GM19395 (cell line): ENCODE results near the gene GPR152.

Experiments used
- ATAC-seq: cut with Tn5 transposase; IDR thresholded peaks from one replicate; pipeline ENCODE4 v1.9.1; 2021; ENCODE audit warnings: mild to moderate bottlenecking, moderate library complexity; ENCODE audit not compliant: unreplicated experiment

Gene GPR152

GRCh38 chr11:67441731-67442351, 10.7 kb downstream of the GPR152 start:
- ATAC-seq, result no peak

DNA sequence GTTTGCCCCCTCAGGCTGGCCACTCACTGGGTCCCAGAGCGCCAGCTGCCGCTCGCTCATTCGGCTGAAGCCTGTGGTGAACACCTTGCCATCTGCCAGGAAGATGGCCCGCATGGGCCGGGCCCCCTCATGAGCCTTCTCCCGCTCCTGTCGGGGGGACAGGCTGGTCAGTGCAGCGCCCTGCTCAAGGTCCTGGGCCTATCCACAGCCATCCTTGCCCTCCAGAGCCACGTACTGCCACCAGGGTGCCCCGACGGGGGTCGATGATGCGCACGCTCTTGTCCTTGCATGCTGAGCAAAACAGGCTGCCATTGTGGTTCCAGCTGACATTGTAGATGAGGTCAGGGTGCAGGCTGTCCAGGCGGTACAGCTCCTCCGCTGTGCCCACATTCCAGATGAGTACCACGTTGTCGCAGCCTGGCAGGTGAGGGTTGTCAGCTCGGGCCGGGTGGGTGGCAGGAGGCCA, 11.4 kb downstream of the GPR152 start:
- ATAC-seq, result no peak

DNA sequence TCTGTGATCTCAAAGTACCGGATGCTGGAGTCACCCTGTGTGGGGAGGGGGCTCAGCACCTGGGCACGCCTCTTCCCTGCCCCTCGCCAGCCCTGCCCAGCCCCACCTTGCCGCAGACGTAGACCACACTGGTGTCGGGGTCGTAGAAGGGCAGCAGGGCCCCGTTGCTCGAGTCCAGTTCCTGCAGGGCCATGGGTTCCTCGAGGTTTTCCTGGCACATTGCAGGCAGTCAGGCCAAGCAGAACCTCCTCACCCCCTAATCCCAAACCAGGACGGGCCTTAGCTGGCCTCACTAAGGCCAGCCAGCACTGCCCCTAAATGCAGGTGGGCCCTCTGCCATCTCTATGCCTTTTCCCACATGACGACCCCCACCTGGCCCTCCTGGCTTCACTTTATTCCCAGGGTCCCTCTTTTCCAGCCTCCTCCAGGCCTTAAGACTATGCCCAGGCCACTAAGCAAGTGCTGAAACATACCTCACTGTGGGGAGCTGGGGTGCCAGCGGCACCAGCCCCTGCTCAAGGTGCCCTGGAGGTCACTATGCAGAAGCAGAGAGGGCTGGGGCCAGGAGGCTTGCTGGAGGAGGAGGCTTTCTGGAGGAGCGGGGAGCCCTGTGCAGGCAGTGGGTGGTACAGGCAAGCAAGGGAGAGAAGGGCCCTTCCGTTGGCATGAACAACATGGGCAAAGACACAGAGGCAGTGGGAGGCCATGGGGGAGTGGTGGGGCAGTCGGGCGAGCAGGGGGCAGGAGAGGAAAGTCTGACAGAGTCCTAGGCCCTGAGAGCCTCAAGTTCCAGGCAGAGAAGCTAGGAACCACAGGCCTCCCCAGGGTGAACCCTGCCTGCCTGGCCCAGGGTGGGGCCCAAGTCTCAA, 12.1 kb downstream of the GPR152 start:
- ATAC-seq, result no peak

GRCh38 chr11:67439321-67440228, 13.0 kb downstream of the GPR152 start:
- ATAC-seq, result no peak

- ATAC-seq, result no peak
Observed at GRCh38 chr11:67438158-67438902, 14.2 kb downstream of the GPR152 start.

DNA sequence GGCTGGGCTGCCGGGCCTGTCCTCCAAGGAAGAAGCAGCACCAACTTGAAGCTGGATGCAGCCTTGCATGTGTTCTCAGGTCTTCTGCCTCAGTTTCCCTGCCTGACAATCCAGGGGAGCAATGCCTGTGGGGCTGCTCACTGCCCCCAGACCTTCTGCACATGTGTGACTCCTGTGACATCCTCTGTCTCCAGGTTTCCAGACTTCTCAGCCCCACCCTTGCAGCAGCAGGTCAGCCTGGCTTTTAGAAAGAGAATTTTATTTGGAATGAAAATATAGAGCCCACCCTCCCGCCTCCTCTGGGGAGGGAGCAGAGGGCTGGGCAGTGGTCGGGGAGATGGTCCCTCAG, 14.7 kb downstream of the GPR152 start:
- ATAC-seq, result no peak

- no peak for ATAC-seq
Observed at GRCh38 chr11:67437082-67437808, 15.3 kb downstream of the GPR152 start, which contains the start of gene PTPRCAP. Gene PTPRCAP, minus strand, starts transcription at chr11:67437682. Its CDS starts 63 bp downstream, at chr11:67437619.

GRCh38 chr11:67436459-67437081, 16.0 kb downstream of the GPR152 start:
- peak; percentile 45 for ATAC-seq

DNA sequence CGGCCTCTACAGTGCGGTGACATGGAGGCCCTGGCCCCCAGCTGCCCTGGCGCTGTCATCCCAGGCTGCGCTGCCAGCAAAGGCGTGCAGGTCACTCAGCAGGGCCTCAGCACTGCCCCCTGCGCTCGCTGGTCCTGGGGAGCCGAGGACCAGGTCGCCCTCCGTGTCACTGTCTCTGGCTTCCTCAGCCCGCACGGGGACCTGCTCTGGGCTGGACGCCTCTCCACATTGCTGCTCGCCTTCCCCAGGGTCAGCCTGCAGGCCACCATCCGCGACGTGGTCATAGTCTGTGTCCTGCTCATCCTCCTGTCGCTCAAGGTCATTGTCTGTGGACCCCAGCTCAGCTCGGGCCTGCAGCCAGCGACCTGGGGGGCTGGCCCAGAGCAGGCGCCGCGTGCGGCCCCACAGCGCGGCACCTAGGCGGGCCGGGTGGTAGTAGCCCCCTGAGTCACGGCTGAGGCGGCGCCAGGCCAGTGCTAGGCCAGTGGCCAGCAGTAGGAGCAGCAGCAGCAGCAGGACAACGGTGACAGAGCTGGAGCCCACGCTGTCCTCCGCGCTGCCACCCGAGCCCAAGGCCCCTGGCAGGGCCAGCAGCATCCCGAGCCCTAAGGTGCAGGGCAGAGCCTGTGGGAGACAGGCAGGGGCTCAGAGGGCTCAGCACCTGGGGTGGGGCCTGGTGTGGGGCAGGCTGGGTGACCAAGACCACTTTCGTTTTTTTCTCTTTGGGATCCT, 16.6 kb downstream of the GPR152 start:
- no peak for ATAC-seq

GRCh38 chr11:67435031-67435726, 17.4 kb downstream of the GPR152 start:
- no peak for ATAC-seq

- no peak for ATAC-seq
Observed at GRCh38 chr11:67434395-67434881, 18.1 kb downstream of the GPR152 start.

- no peak for ATAC-seq
Observed at GRCh38 chr11:67433536-67434394, 18.8 kb downstream of the GPR152 start.

GRCh38 chr11:67432655-67433349, 19.7 kb downstream of the GPR152 start:
- ATAC-seq, result no peak

GRCh38 chr11:67431346-67432249, 20.9 kb downstream of the GPR152 start:
- ATAC-seq, result no peak

GRCh38 chr11:67429722-67430121, 22.8 kb downstream of the GPR152 start:
- ATAC-seq, result no peak
